NB4 (cell line): ENCODE results near the gene HOTAIR.

ENCODE experiments used
- DNase-seq: peaks from one replicate; pipeline ENCODE4 v3.0.0; 2010; ENCODE audit warnings: low read depth
- H3K4me3 ChIP-seq: one replicate; pipeline ENCODE4 v1.5.1; 2011; ENCODE audit warnings: mild to moderate bottlenecking, low read depth, low read length, moderate library complexity
- MAX ChIP-seq: IDR thresholded peaks from 2 replicates; pipeline ENCODE4 v1.6.1; 2011; ENCODE audit warnings: low read depth, low read length
- MYC ChIP-seq: IDR thresholded peaks from 2 replicates; pipeline ENCODE4 v1.6.1; 2011; ENCODE audit warnings: low read depth, low read length
- POLR2A ChIP-seq: IDR thresholded peaks from 2 replicates; pipeline ENCODE4 v1.6.1; 2011; ENCODE audit warnings: mild to moderate bottlenecking; ENCODE audit not compliant: insufficient read length; ENCODE audit errors: extremely low read depth
- TF ChIP-seq, protein P1 (sequence below): IDR thresholded peaks from one replicate; pipeline ENCODE4 v1.5.1; 2012; ENCODE audit warnings: low read depth, low read length

The HOTAIR gene

DNA sequence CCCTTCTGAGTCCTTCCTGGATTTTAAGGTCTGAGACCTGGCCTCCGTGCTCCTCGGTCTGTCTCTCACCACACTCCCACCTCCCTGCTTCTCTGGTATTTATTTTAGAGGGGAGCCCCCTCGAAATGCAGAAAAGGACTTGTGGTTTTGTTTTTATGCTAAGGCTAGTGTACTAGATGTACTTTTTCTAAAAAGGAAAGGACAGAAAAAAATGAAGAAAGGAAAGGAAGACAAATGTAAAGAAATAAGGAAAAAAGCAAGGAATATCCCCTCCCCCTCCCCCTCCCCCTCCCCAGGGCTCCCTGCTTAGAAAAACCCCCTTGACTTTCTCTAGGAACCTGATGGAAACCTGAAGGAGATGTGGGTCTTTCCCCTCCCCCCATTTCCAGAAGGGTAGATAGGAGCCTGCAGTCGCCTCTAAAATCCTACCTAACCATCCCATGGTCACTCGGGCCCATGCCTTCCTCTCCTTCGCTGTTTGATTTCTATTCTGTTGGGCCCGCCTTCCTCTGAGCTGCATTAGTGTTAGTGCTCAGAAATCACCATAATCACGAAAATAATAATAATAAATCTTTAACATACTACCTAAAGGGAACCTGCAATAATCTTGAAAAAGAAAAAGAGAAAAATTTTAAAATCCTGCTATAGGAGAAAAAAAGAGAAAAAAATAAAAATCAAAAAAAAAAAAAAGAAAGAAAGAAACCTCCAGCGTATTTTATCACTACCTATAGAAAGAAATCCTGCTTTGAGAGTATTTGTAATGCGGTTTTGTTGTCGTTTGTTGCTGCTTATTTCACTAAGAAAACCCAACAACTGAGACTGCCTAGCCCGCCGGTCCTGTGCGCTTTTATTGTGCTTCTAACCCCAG is 37.1 kb upstream of the HOTAIR start:
- TF ChIP-seq MAX = no peak
- TF ChIP-seq POLR2A = no peak
- no peak for TF ChIP-seq MYC
- TF ChIP-seq, protein P1, sequence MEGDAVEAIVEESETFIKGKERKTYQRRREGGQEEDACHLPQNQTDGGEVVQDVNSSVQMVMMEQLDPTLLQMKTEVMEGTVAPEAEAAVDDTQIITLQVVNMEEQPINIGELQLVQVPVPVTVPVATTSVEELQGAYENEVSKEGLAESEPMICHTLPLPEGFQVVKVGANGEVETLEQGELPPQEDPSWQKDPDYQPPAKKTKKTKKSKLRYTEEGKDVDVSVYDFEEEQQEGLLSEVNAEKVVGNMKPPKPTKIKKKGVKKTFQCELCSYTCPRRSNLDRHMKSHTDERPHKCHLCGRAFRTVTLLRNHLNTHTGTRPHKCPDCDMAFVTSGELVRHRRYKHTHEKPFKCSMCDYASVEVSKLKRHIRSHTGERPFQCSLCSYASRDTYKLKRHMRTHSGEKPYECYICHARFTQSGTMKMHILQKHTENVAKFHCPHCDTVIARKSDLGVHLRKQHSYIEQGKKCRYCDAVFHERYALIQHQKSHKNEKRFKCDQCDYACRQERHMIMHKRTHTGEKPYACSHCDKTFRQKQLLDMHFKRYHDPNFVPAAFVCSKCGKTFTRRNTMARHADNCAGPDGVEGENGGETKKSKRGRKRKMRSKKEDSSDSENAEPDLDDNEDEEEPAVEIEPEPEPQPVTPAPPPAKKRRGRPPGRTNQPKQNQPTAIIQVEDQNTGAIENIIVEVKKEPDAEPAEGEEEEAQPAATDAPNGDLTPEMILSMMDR = no peak
- no peak for DNase-seq
- H3K4me3 ChIP-seq = no peak overlapping the region

GRCh38 chr12:54010972-54011664 is 36.4 kb upstream of the HOTAIR start:
- TF ChIP-seq, protein P1 = no peak
- TF ChIP-seq MYC (no peak), MAX (no peak), POLR2A (no peak)
- DNase-seq = no peak
- no peak overlapping the region for H3K4me3 ChIP-seq

DNA sequence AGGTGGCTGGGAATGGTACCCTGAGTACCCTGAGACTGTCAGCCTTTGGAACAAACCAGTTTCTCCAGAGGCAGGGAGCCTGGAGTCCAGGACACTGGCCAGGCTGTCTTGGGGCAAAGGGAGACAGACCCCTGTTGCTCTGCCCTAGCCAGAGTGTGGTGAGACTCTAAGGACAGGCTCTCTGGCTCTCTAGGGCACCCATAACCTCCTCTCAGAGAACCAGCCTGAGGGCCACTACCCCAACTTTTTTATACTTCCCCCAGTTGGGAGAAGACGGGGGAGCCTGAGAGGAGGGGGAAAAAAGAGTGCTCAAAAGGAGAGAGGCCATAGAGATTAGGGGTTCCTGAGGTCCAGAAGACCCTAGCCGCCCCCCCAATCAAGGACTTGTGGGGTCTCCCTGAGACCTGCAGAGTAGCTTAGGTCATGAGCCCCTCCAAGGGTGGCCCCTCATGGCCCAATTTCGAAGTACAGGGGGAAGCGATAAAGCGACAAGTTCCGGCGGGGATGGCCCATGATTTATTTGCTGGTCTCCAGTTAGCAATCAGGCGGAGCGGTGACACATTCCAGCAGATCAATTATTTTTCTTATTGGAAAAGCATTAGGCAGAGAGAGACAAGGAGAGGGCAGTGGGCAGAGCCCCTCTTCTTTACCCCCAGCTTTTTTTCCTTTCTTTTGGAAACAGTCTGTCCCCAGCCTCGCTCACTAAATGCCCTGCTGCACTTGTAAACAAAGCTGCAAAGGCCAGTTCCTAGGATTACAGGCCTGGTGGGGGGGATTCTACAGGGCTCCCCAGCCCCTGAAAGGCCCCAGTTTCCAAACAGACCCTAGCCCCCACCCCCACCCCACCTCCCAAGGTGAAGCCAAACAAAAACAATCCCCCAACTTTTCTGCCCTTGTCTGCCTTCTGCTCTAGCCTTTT is 35.6 kb upstream of the HOTAIR start:
- no peak for DNase-seq
- TF ChIP-seq, protein P1 = no peak
- TF ChIP-seq MAX (no peak), MYC (no peak), POLR2A (no peak)
- no peak overlapping the region for H3K4me3 ChIP-seq

GRCh38 chr12:54009171-54010052 is 34.7 kb upstream of the HOTAIR start:
- TF ChIP-seq MAX (no peak), POLR2A (no peak), MYC (no peak)
- TF ChIP-seq, protein P1 = no peak
- peak overlapping the region; percentile 42 for H3K4me3 ChIP-seq

DNA sequence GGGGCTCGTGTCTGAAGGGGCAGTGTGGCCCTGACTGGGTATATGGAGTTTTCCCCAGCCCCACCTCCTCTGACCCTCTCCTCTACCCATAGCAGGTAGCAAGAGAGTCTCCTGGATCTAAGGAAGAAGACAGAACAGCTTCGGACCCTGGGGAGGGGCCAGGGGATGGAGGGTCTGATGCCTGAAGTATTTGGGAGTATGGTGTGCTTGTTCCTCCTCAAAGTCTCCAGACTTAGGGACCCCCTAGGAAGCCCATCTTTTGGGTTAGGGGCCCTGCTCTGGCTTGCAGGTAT is 33.5 kb upstream of the HOTAIR start:
- H3K4me3 ChIP-seq = no peak overlapping the region
- TF ChIP-seq POLR2A = no peak
- TF ChIP-seq MYC = no peak
- TF ChIP-seq MAX = no peak
- TF ChIP-seq, protein P1 = no peak
- no peak for DNase-seq

More at GRCh38 chr12:54009171-54010052, 34.7 kb upstream of the HOTAIR start:
- peak; percentile 73 for DNase-seq
